B cell (primary cell): ENCODE results near the gene MYOM3.

Experiments used
- CTCF ChIP-seq: fragments of 200-600 bp; IDR thresholded peaks from one replicate; pipeline ENCODE4 v1.8.0; 2022; ENCODE audit warnings: antibody characterized with exemption, mild to moderate bottlenecking
- EZH2 ChIP-seq: IDR thresholded peaks from 2 replicates; pipeline ENCODE4 v1.6.1; 2012; ENCODE audit warnings: borderline replicate concordance, low read depth, mild to moderate bottlenecking, moderate library complexity, low read length; ENCODE audit not compliant: insufficient read depth, poor library complexity, severe bottlenecking

- TF ChIP-seq CTCF (no peak), EZH2 (no peak)
These were observed 47.4 kb upstream of the MYOM3 start for GRCh38 chr1:24159366-24159765.
